Spleen (tissue), 7 donors: ENCODE data around the gene NR2F1-AS1.

ENCODE experiments used
- CTCF ChIP-seq, 11 experiments: fragments of 200-600 bp in 7 of 11; fragments of 450-650 bp in 4 of 11; sonication (generic) in 4 of 11; IDR thresholded peaks in 8 of 11; conservative IDR thresholded peaks in 3 of 11; 1 replicate in 7 of 11; 2 replicates in 4 of 11; pipeline versions ENCODE4 v1.4.0 to v1.8.0; 2016 to 2021; ENCODE audit warnings: antibody characterized with exemption in 11 of 11, inconsistent platforms in 4 of 11, mild to moderate bottlenecking in 1 of 11
- POLR2A ChIP-seq, 3 donors: fragments of 450-650 bp; IDR thresholded peaks; one replicate each; pipeline ENCODE4 v1.5.1; 2017; ENCODE audit warnings: antibody characterized with exemption in 3 of 3, mild to moderate bottlenecking in 1 of 3
- donor health status: DM: no; HTN: no; CAD: no; lungs with moderate emphysema.
- donor health status: DM: no; HTN: no; CAD: no.
- donor health status: DM: no; HTN: no; CAD: no.

DNA sequence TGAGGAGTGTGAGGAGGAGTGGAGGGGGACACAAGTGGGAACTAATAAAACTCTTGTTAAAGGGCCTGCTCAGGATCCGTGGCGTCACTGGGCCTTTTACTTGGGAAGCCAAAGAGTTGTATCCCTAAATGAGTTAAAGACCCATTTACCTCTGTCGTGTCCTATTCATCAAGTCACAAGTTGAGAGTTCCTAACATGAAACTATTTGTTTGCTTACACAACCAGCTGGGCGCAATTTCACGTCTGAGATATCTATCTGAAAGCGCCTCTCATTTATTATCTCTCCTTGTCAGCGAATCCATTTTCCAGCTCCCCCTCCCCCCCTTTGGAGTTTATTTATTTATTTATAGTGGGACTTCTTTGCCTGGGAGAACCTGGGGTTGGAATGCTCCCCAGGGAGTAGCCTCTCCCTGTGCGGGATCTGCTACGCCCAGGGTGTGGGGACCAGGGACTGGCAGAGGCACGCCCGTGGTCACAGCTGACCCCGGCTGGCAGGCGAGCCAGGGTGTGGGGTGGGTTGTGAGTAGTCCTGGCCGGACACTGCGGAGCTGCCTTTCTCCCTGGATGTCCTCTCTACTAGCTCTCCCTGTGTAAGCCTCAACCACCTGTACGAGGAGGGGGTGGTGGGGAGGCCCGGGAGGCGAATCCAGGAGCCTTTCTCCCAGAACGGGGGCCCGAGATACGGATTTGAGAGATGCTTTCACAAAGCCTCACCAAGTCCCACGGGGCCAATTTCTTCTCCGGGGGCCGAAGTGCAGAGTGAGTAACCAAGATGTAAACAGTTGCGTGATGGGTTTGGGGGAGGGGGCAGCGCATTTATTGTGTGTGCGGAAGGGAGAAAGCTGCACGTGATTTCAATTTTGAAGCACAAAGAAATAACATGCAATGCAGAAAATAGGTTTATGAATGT lies 17.3 kb upstream of the NR2F1-AS1 start:
- no peak for TF ChIP-seq CTCF (IDR thresholded peaks at IDR 0.05 in 8 of 11, conservative IDR thresholded peaks at IDR 0.05 in 3 of 11)
- no peak for TF ChIP-seq POLR2A (IDR thresholded peaks at IDR 0.05)
